Suprapubic skin (tissue), 3 donors: ENCODE results near the gene DAAM2.

Experiments
- EP300 ChIP-seq: sonication (generic); formaldehyde crosslinking; IDR thresholded peaks from one replicate; pipeline ENCODE4 v1.6.1; 2017; ENCODE audit warnings: antibody characterized with exemption
- POLR2A ChIP-seq, 2 donors: fragments of 450-650 bp; IDR thresholded peaks; one replicate each; pipeline ENCODE4 v1.6.1; 2017; ENCODE audit warnings: antibody characterized with exemption in 2 of 2, mild to moderate bottlenecking in 2 of 2, moderate library complexity in 2 of 2
- TF ChIP-seq, protein P1 (sequence below), 2 donors: fragments of 200-600 bp in 1 of 2; fragments of 450-650 bp in 1 of 2; sonication (generic) in 1 of 2; IDR thresholded peaks; one replicate each; pipeline ENCODE4 v1.5.1; 2016 to 2019; ENCODE audit warnings: antibody characterized with exemption in 2 of 2, mild to moderate bottlenecking in 1 of 2, moderate library complexity in 1 of 2

- TF ChIP-seq, protein P1, sequence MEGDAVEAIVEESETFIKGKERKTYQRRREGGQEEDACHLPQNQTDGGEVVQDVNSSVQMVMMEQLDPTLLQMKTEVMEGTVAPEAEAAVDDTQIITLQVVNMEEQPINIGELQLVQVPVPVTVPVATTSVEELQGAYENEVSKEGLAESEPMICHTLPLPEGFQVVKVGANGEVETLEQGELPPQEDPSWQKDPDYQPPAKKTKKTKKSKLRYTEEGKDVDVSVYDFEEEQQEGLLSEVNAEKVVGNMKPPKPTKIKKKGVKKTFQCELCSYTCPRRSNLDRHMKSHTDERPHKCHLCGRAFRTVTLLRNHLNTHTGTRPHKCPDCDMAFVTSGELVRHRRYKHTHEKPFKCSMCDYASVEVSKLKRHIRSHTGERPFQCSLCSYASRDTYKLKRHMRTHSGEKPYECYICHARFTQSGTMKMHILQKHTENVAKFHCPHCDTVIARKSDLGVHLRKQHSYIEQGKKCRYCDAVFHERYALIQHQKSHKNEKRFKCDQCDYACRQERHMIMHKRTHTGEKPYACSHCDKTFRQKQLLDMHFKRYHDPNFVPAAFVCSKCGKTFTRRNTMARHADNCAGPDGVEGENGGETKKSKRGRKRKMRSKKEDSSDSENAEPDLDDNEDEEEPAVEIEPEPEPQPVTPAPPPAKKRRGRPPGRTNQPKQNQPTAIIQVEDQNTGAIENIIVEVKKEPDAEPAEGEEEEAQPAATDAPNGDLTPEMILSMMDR (IDR thresholded peaks at IDR 0.05), result no peak
- TF ChIP-seq POLR2A (IDR thresholded peaks at IDR 0.05) (no peak), EP300 (no peak)
These were observed 12.4 kb downstream of the DAAM2 start for GRCh38 chr6:39804466-39805065.
